ENCODE measurements around the gene USP3. TPM values are rescaled to one million over a fixed set of nuclear protein-coding genes. Genes with fewer than 3 reads are reported as not detected.

The USP3 gene, protein sequence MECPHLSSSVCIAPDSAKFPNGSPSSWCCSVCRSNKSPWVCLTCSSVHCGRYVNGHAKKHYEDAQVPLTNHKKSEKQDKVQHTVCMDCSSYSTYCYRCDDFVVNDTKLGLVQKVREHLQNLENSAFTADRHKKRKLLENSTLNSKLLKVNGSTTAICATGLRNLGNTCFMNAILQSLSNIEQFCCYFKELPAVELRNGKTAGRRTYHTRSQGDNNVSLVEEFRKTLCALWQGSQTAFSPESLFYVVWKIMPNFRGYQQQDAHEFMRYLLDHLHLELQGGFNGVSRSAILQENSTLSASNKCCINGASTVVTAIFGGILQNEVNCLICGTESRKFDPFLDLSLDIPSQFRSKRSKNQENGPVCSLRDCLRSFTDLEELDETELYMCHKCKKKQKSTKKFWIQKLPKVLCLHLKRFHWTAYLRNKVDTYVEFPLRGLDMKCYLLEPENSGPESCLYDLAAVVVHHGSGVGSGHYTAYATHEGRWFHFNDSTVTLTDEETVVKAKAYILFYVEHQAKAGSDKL
- total RNA-seq (32.6 TPM), polyA plus RNA-seq (57.6 TPM)
- long read RNA-seq, donor 1: 0 reads
- long read RNA-seq, donor 2: 0 reads
- long read RNA-seq, donor 3, partial matches to known transcripts: 11 of 31 reads
- long read RNA-seq, donor 3, other reads (novel, unspliced or antisense): 18 of 31 reads
- long read RNA-seq, donor 4, transcript USP3-202 (15 exons, 2,333 nt): major isoform, 5 of 7 reads
- long read RNA-seq, donor 4, partial matches to known transcripts: 0 of 7 reads
- long read RNA-seq, donor 4, other reads (novel, unspliced or antisense): 0 of 7 reads
- long read RNA-seq, donor 5, full-length matches to known transcripts: 12 of 17 reads
- long read RNA-seq, donor 5, partial matches to known transcripts: 5 of 17 reads
- long read RNA-seq, donor 5, other reads (novel, unspliced or antisense): 0 of 17 reads
- long read RNA-seq, donor 6, full-length matches to known transcripts: 10 of 10 reads
- long read RNA-seq, donor 6, partial matches to known transcripts: 0 of 10 reads
- long read RNA-seq, donor 6, other reads (novel, unspliced or antisense): 0 of 10 reads
- long read RNA-seq, donor 7, transcript USP3-202 (15 exons, 2,333 nt): major isoform, 8 of 15 reads
- long read RNA-seq, donor 7, partial matches to known transcripts: 7 of 15 reads
- long read RNA-seq, donor 7, other reads (novel, unspliced or antisense): 0 of 15 reads
- long read RNA-seq, donor 8, partial matches to known transcripts: 0 of 5 reads
- long read RNA-seq, donor 8, other reads (novel, unspliced or antisense): 0 of 5 reads
- long read RNA-seq, donor 9, partial matches to known transcripts: 0 of 3 reads
- long read RNA-seq, donor 9, other reads (novel, unspliced or antisense): 0 of 3 reads
- long read RNA-seq, donor 10, partial matches to known transcripts: 0 of 5 reads
- long read RNA-seq, donor 10, other reads (novel, unspliced or antisense): 0 of 5 reads

DNA sequence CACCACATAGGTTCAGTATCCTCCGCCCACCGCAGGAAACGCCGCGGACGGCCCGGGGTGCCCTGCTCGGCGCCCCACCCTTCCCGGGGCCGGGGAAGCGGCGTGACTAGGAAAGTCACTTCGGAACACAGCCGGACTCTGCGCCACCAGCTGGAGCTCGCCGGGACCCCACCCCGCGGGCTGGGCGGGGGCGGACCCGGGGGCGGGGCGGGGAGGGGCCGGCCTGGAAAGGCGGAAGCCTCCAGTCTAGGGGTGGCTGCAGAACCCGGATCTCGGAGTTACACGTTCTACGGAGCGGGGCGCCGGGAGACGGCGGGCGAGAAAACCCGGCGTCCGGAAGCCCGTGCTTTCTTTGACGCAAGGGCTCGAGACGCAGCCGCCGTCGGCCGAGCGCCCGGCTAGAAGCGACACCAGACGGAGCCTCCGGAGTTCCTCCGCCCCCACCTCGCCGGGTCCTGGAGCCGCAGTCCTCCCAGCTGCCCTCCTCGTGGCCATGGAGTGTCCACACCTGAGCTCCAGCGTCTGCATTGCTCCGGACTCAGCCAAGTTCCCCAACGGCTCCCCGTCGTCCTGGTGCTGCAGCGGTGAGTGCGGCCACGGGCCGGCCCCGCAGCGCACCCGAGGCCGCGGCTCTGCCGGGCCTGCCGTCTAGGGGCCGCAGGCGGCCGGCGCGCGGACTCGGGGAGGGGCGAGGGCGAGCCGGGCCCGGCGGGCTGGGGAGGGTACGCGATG, at the start of gene USP3:
TSS of gene USP3 (plus strand) at position 347 of the 732 bp plus-strand sequence. CDS start at position 494, 147 bp downstream.
- Histone ChIP-seq H3K4me1 (ENCODE audit: control insufficient read depth in 2 of 2, insufficient read depth in 2 of 2, low read length in 2 of 2) (peaks cover 14 to 52% of the 10 kb centered on the region in 2 donors), H3K9me3 (ENCODE audit: control insufficient read depth in 2 of 2, insufficient read depth in 1 of 2, low read length in 1 of 2) (no peaks in the 10 kb centered on the region), H3K36me3 (ENCODE audit: control insufficient read depth in 2 of 2, insufficient read depth in 2 of 2, low read length in 1 of 2) (no peaks in the 10 kb centered on the region), H3K27me3 (ENCODE audit: control insufficient read depth in 2 of 2, insufficient read depth in 1 of 2, low read length in 1 of 2) (peaks cover 0 to 33% of the 10 kb centered on the region in 2 donors), H3K4me3 (ENCODE audit: low read length in 2 of 2) (peak within 1 kb of the TSS; percentile 87 to 88), H3K27ac (ENCODE audit: low read depth in 1 of 2, low read length in 1 of 2) (peak within 1 kb of the TSS; percentile 93 to 98)
- DNase-seq (ENCODE audit: low read depth in 6 of 9, low spot score in 9 of 9): peak; percentile 83 to 98 (median 94)
- WGBS: under 1% methylated on average over 88 of the region's 88 CpGs

GRCh38 chr15:63456258-63456657, 48.1 kb upstream of the USP3 start:
- Histone ChIP-seq H3K27me3 (ENCODE audit: control insufficient read depth in 2 of 2, insufficient read depth in 1 of 2, low read length in 1 of 2) (no peaks in the 10 kb centered on the region), H3K27ac (ENCODE audit: low read depth in 1 of 2, low read length in 1 of 2) (peak overlapping the region in 1 of 2 donors; percentile 3), H3K4me1 (ENCODE audit: control insufficient read depth in 2 of 2, insufficient read depth in 2 of 2, low read length in 2 of 2) (peaks cover 0 to 4% of the 10 kb centered on the region in 2 donors), H3K9me3 (ENCODE audit: control insufficient read depth in 2 of 2, insufficient read depth in 1 of 2, low read length in 1 of 2) (no peaks in the 10 kb centered on the region), H3K4me3 (ENCODE audit: low read length in 2 of 2) (no peak overlapping the region), H3K36me3 (ENCODE audit: control insufficient read depth in 2 of 2, insufficient read depth in 2 of 2, low read length in 1 of 2) (no peaks in the 10 kb centered on the region)
- 94% methylated on average over 1 of the region's 1 CpG for WGBS
- DNase-seq (ENCODE audit: low read depth in 6 of 9, low spot score in 9 of 9): no peak

DNA sequence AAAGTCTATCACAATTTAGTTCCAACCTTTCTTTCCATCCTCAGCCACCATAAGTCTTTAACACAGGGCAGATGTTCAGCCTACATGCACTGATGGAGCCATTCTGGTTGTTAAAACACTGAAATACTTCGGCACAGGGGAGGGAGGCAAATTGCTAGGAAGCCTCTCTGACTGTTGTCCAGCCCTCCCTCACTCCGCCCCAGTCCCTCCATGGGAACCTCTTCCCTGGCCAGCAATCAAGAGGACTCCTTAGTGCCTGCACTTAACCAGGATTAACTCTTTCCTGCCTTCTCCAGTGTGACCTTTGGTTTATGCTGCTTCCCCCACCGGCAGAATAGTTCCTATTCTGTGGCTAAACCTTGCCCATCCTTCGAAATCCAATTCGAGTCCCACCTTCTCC, 47.0 kb upstream of the USP3 start:
- Histone ChIP-seq H3K4me3 (ENCODE audit: low read length in 2 of 2) (no peak overlapping the region), H3K36me3 (ENCODE audit: control insufficient read depth in 2 of 2, insufficient read depth in 2 of 2, low read length in 1 of 2) (no peaks in the 10 kb centered on the region), H3K27me3 (ENCODE audit: control insufficient read depth in 2 of 2, insufficient read depth in 1 of 2, low read length in 1 of 2) (no peaks in the 10 kb centered on the region), H3K27ac (ENCODE audit: low read depth in 1 of 2, low read length in 1 of 2) (no peak overlapping the region), H3K9me3 (ENCODE audit: control insufficient read depth in 2 of 2, insufficient read depth in 1 of 2, low read length in 1 of 2) (no peaks in the 10 kb centered on the region), H3K4me1 (ENCODE audit: control insufficient read depth in 2 of 2, insufficient read depth in 2 of 2, low read length in 2 of 2) (peaks cover under 1 to 5% of the 10 kb centered on the region in 2 donors)
- DNase-seq (ENCODE audit: low read depth in 6 of 9, low spot score in 9 of 9): no peak
- WGBS: 95% methylated on average over 5 of the region's 5 CpGs

DNA sequence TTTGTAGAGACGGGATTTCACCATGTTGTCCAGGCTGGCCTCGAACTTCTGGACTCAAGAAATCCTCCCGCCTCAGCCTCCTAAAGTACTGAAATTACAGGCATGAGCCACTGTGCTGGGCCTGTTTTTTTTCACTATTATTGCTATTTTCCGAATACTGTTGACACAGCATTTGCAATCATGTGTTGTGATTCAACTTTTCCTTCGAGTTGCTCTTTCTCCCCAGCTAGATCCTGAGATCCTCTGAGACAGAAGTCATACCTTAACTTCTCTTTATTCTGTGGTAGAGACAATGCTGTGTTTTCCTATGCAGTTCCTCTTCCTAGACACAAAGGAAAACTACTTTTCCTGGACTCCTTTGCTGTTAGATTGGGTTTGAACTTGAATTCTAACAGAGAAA, 46.4 kb upstream of the USP3 start:
- 86% methylated on average over 5 of the region's 5 CpGs for WGBS

DNA sequence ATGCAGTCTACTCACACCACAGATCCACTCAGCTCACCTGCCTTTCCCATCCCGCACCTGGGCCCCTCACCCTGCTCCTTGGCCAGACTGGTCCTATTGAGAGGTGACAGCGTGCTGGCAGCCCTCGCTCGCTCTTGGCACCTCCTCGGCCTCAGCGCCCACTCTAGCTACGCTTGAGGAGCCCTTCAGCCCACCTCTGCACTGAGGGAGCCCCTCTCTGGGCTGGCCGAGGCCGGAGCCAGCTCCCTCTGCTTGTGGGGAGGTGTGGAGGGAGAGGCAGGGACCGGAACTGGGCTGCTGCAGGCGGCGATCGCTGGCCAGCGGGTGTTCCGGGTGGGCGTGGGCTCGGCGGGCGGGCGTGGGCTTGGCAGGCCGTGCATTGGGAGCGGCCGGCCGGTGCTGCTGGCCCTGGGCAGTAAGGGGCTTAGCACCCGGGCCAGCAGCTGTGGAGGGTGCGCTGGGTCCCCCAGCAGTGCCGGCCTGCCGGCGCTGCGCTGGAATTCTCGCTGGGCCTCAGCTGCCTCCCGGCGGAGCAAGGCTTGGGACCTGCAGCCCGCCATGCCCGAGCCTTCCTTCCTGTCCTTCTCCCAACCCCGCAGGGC, 45.5 kb upstream of the USP3 start:
- Histone ChIP-seq H3K4me1 (ENCODE audit: control insufficient read depth in 2 of 2, insufficient read depth in 2 of 2, low read length in 2 of 2) (peaks cover 2 to 5% of the 10 kb centered on the region in 2 donors), H3K9me3 (ENCODE audit: control insufficient read depth in 2 of 2, insufficient read depth in 1 of 2, low read length in 1 of 2) (no peaks in the 10 kb centered on the region), H3K4me3 (ENCODE audit: low read length in 2 of 2) (no peak overlapping the region), H3K36me3 (ENCODE audit: control insufficient read depth in 2 of 2, insufficient read depth in 2 of 2, low read length in 1 of 2) (no peaks in the 10 kb centered on the region), H3K27me3 (ENCODE audit: control insufficient read depth in 2 of 2, insufficient read depth in 1 of 2, low read length in 1 of 2) (no peaks in the 10 kb centered on the region), H3K27ac (ENCODE audit: low read depth in 1 of 2, low read length in 1 of 2) (no peak overlapping the region)
- WGBS: 95% methylated on average over 36 of the region's 36 CpGs
- no peak for DNase-seq (ENCODE audit: low read depth in 6 of 9, low spot score in 9 of 9)

More for the DNA sequence above, 46.4 kb upstream of the USP3 start:
- Histone ChIP-seq H3K9me3 (ENCODE audit: control insufficient read depth in 2 of 2, insufficient read depth in 1 of 2, low read length in 1 of 2) (no peaks in the 10 kb centered on the region), H3K27ac (ENCODE audit: low read depth in 1 of 2, low read length in 1 of 2) (no peak overlapping the region), H3K27me3 (ENCODE audit: control insufficient read depth in 2 of 2, insufficient read depth in 1 of 2, low read length in 1 of 2) (no peaks in the 10 kb centered on the region), H3K4me3 (ENCODE audit: low read length in 2 of 2) (no peak overlapping the region), H3K36me3 (ENCODE audit: control insufficient read depth in 2 of 2, insufficient read depth in 2 of 2, low read length in 1 of 2) (no peaks in the 10 kb centered on the region), H3K4me1 (ENCODE audit: control insufficient read depth in 2 of 2, insufficient read depth in 2 of 2, low read length in 2 of 2) (peaks cover 2 to 7% of the 10 kb centered on the region in 2 donors)
- DNase-seq (ENCODE audit: low read depth in 6 of 9, low spot score in 9 of 9): no peak

DNA sequence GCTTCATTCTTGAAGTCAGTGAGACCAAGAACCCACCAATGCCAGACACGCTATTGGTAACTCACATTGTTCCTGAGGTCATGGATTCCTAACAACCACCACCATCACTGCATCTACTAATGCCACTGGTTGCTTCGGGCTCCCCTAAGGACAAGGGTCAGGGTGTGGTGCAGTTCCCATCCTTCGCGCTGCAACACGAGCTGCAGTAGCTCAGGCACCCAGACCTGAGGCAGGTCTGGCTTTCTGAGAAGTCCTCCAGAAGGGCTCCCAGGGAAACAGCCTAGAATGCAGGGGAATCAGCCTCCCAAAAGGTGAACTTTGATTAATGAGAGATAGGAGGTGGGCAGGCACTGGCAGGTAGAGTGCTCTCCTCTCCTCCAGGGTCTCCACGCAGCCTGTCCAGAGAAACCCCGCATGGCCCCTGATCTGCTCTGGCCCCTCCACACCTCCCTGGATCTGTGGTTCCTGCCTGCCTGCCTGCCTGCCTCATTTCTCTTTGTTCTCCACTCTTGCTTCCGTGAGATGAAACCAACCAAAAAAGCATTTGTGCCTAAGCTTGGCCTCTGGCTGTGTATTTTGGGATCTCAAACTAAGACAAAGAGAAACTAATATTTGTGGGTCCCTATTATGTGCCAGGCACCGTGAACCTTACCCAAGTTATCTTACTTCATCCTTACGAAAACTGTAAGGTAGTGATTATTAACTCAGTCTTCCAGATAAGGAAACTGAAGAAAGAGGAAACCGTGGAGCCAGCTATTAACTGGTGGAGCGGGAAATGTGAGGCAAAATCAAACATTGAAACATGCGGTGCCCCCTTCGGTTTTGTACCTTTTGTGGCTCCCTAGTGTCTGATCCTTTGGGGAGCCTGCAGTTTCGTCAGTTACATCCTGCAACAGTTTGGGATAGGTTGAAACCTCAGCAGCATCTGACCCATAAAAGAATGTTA, 43.9 kb upstream of the USP3 start:
- H3K27ac ChIP-seq (ENCODE audit: low read depth in 1 of 2, low read length in 1 of 2): no peak overlapping the region
- H3K27me3 ChIP-seq (ENCODE audit: control insufficient read depth in 2 of 2, insufficient read depth in 1 of 2, low read length in 1 of 2): no peaks in the 10 kb centered on the region
- DNase-seq (ENCODE audit: low read depth in 6 of 9, low spot score in 9 of 9): no peak
- H3K4me3 ChIP-seq (ENCODE audit: low read length in 2 of 2): no peak overlapping the region
- H3K4me1 ChIP-seq (ENCODE audit: control insufficient read depth in 2 of 2, insufficient read depth in 2 of 2, low read length in 2 of 2): peaks cover 4 to 5% of the 10 kb centered on the region in 2 donors
- H3K36me3 ChIP-seq (ENCODE audit: control insufficient read depth in 2 of 2, insufficient read depth in 2 of 2, low read length in 1 of 2): no peaks in the 10 kb centered on the region
- H3K9me3 ChIP-seq (ENCODE audit: control insufficient read depth in 2 of 2, insufficient read depth in 1 of 2, low read length in 1 of 2): no peaks in the 10 kb centered on the region
- 89% methylated on average over 15 of the region's 15 CpGs for WGBS

- H3K4me3 ChIP-seq (ENCODE audit: low read length in 2 of 2): no peak overlapping the region
- H3K36me3 ChIP-seq (ENCODE audit: control insufficient read depth in 2 of 2, insufficient read depth in 2 of 2, low read length in 1 of 2): no peaks in the 10 kb centered on the region
- H3K4me1 ChIP-seq (ENCODE audit: control insufficient read depth in 2 of 2, insufficient read depth in 2 of 2, low read length in 2 of 2): peaks cover 4 to 5% of the 10 kb centered on the region in 2 donors
- no peaks in the 10 kb centered on the region for H3K27me3 ChIP-seq (ENCODE audit: control insufficient read depth in 2 of 2, insufficient read depth in 1 of 2, low read length in 1 of 2)
- DNase-seq (ENCODE audit: low read depth in 6 of 9, low spot score in 9 of 9): no peak
- no peaks in the 10 kb centered on the region for H3K9me3 ChIP-seq (ENCODE audit: control insufficient read depth in 2 of 2, insufficient read depth in 1 of 2, low read length in 1 of 2)
- WGBS: 89% methylated on average over 22 of the region's 22 CpGs
- no peak overlapping the region for H3K27ac ChIP-seq (ENCODE audit: low read depth in 1 of 2, low read length in 1 of 2)
These were observed 43.0 kb upstream of the USP3 start for GRCh38 chr15:63461230-63461985.
